ENCODE data around the gene LGR4. TPM values are rescaled to one million over a fixed set of nuclear protein-coding genes. Genes with fewer than 3 reads are reported as not detected.
"Not testable (repeated sequence)": the region's sequence is repeated elsewhere in the genome, so short reads cannot be mapped to it uniquely, and the experiment has no call there.

LGR4 gene
- total and polyA plus RNA-seq, 2 donors (not counting 1 experiment from before 2014, with no cell fraction given): 0.92 to 3.3 TPM

DNA sequence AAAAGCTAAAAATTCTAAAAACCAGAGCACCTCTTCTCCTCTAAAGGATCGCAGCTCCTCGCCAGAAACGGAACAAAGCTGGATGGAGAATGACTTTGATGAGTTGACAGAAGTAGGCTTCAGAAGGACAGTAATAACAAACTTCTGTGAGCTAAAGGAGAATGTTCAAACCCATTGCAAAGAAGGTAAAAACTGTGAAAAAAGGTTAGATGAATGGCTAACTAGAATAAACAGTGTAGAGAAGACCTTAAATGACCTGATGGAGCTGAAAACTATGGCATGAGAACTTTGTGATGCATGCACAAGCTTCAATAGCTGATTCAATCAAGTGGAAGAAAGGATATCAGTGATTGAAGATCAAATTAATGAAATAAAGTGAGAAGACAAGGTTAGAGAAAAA is 150.4 kb downstream of the LGR4 start:
- POLR2A ChIA-PET; intact Hi-C loops (cut with micrococcal nuclease); H3K4me1 Mint-ChIP-seq; H3K9me3 ChIP-seq (ENCODE audit: control extremely low read depth in 1 of 3, control insufficient read depth in 2 of 3, insufficient read depth in 1 of 3, low read length in 2 of 3); H3K27ac ChIP-seq (ENCODE audit: low read length in 2 of 2); H3K4me2 ChIP-seq (replicated peaks; ENCODE audit: low read depth, low read length, poor library complexity, severe bottlenecking); H4K20me1 ChIP-seq (ENCODE audit: control insufficient read depth, insufficient read depth, low read length, poor library complexity, severe bottlenecking); H2AFZ ChIP-seq (ENCODE audit: insufficient read depth, low read depth, low read length, poor library complexity, severe bottlenecking); H3K4me3 ChIP-seq (ENCODE audit: control extremely low read depth in 1 of 5, extremely low read depth in 1 of 5, insufficient read depth in 1 of 5, low read depth in 2 of 5, low read length in 4 of 5); H3K27me3 Mint-ChIP-seq; H3K9ac ChIP-seq (ENCODE audit: low read length); ATAC-seq (ENCODE audit: low read depth); H3K4me3 Mint-ChIP-seq; H3K4me1 ChIP-seq (ENCODE audit: control insufficient read depth in 2 of 2, insufficient read depth in 2 of 2, low read length in 2 of 2); H3K36me3 ChIP-seq (replicated peaks in 1 of 2; ENCODE audit: control extremely low read depth in 1 of 2, control insufficient read depth in 1 of 2, extremely low read depth in 1 of 2, insufficient read depth in 2 of 2, low read length in 1 of 2); H3K27me3 ChIP-seq (replicated peaks in 1 of 4; ENCODE audit: control extremely low read depth in 1 of 4, control insufficient read depth in 3 of 4, insufficient read depth in 4 of 4, low read length in 3 of 4); DNase-seq; CTCF ChIA-PET; H3K79me2 ChIP-seq (ENCODE audit: control insufficient read depth, insufficient read depth, low read length); H3K27ac Mint-ChIP-seq; H3K9me3 Mint-ChIP-seq (ENCODE audit: insufficient read depth): not testable (repeated sequence)
- WGBS (ENCODE audit: insufficient coverage): no CpG with 5 or more reads among the region's 3 CpGs

DNA sequence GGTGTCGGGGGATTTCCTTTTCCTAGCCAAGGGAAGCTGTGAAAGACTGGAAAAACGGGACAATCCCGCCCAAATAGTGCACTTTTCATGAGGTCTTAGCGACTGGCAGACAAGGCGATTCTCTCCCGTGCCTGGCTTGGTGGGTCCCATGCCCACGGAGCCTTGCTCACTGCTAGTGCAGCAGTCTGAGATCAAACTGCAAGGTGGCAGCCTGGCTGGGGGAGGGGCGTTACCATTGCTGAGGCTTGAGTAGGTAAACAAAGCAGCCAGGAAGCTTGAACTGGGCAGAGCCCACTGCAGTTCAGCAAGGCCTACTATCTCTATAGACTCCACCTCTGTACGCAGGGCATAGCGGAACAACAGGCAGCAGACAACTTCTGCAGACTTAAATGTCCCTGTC is 151.2 kb downstream of the LGR4 start:
- not testable (repeated sequence) for H3K27ac ChIP-seq (ENCODE audit: low read length in 2 of 2)

GRCh38 chr11:27319072-27319471 is 153.5 kb downstream of the LGR4 start:
- WGBS (ENCODE audit: insufficient coverage): 82% methylated on average over 2 of the region's 2 CpGs
- Mint-ChIP-seq H3K27ac (no peak overlapping the region), H3K9me3 (ENCODE audit: insufficient read depth) (no peaks in the 10 kb centered on the region), H3K4me3 (no peak overlapping the region), H3K4me1 (no peaks in the 10 kb centered on the region), H3K27me3 (no peaks in the 10 kb centered on the region)
- Histone ChIP-seq H4K20me1 (ENCODE audit: control insufficient read depth, insufficient read depth, low read length, poor library complexity, severe bottlenecking) (no peaks in the 10 kb centered on the region), H3K36me3 (replicated peaks in 1 of 2; ENCODE audit: control extremely low read depth in 1 of 2, control insufficient read depth in 1 of 2, extremely low read depth in 1 of 2, insufficient read depth in 2 of 2, low read length in 1 of 2) (no peaks in the 10 kb centered on the region), H3K79me2 (ENCODE audit: control insufficient read depth, insufficient read depth, low read length) (no peaks in the 10 kb centered on the region), H3K27ac (ENCODE audit: low read length in 2 of 2) (no peak overlapping the region), H2AFZ (ENCODE audit: insufficient read depth, low read depth, low read length, poor library complexity, severe bottlenecking) (no peak overlapping the region), H3K9me3 (ENCODE audit: control extremely low read depth in 1 of 3, control insufficient read depth in 2 of 3, insufficient read depth in 1 of 3, low read length in 2 of 3) (no peaks in the 10 kb centered on the region), H3K4me1 (ENCODE audit: control insufficient read depth in 2 of 2, insufficient read depth in 2 of 2, low read length in 2 of 2) (no peaks in the 10 kb centered on the region), H3K9ac (ENCODE audit: low read length) (no peak overlapping the region), H3K4me2 (replicated peaks; ENCODE audit: low read depth, low read length, poor library complexity, severe bottlenecking) (no peak overlapping the region), H3K27me3 (replicated peaks in 1 of 4; ENCODE audit: control extremely low read depth in 1 of 4, control insufficient read depth in 3 of 4, insufficient read depth in 4 of 4, low read length in 3 of 4) (no peaks in the 10 kb centered on the region), H3K4me3 (ENCODE audit: control extremely low read depth in 1 of 5, extremely low read depth in 1 of 5, insufficient read depth in 1 of 5, low read depth in 2 of 5, low read length in 4 of 5) (no peak overlapping the region)
- TF ChIP-seq CTCF (IDR thresholded peaks at IDR 0.05) (no peak), EZH2 (IDR thresholded peaks at IDR 0.05; ENCODE audit: borderline replicate concordance, insufficient read depth, low read depth, low read length, poor library complexity, severe bottlenecking) (no peak)
- POLR2A ChIA-PET: no interaction called here
- DNase-seq (no peak), ATAC-seq (ENCODE audit: low read depth) (no peak)
- intact Hi-C loops (cut with micrococcal nuclease): no loop called here
- CTCF ChIA-PET: no interaction called here

More for the DNA sequence above, 151.2 kb downstream of the LGR4 start:
- H3K36me3 ChIP-seq (replicated peaks in 1 of 2; ENCODE audit: control extremely low read depth in 1 of 2, control insufficient read depth in 1 of 2, extremely low read depth in 1 of 2, insufficient read depth in 2 of 2, low read length in 1 of 2); H3K27ac Mint-ChIP-seq; H3K4me2 ChIP-seq (replicated peaks; ENCODE audit: low read depth, low read length, poor library complexity, severe bottlenecking); DNase-seq; H3K4me1 ChIP-seq (ENCODE audit: control insufficient read depth in 2 of 2, insufficient read depth in 2 of 2, low read length in 2 of 2); H3K79me2 ChIP-seq (ENCODE audit: control insufficient read depth, insufficient read depth, low read length); H4K20me1 ChIP-seq (ENCODE audit: control insufficient read depth, insufficient read depth, low read length, poor library complexity, severe bottlenecking); CTCF ChIA-PET; H3K27me3 ChIP-seq (replicated peaks in 1 of 4; ENCODE audit: control extremely low read depth in 1 of 4, control insufficient read depth in 3 of 4, insufficient read depth in 4 of 4, low read length in 3 of 4); intact Hi-C loops (cut with micrococcal nuclease); H3K4me3 ChIP-seq (ENCODE audit: control extremely low read depth in 1 of 5, extremely low read depth in 1 of 5, insufficient read depth in 1 of 5, low read depth in 2 of 5, low read length in 4 of 5); ATAC-seq (ENCODE audit: low read depth); H3K9me3 ChIP-seq (ENCODE audit: control extremely low read depth in 1 of 3, control insufficient read depth in 2 of 3, insufficient read depth in 1 of 3, low read length in 2 of 3); POLR2A ChIA-PET; H2AFZ ChIP-seq (ENCODE audit: insufficient read depth, low read depth, low read length, poor library complexity, severe bottlenecking); H3K9me3 Mint-ChIP-seq (ENCODE audit: insufficient read depth); H3K4me1 Mint-ChIP-seq; H3K9ac ChIP-seq (ENCODE audit: low read length); H3K27me3 Mint-ChIP-seq; H3K4me3 Mint-ChIP-seq: not testable (repeated sequence)
- whole genome bisulfite sequencing (ENCODE audit: insufficient coverage): 94% methylated on average over 9 of the region's 10 CpGs
